Panc1 (cell line): ENCODE measurements around the gene ADAP2. TPM values are rescaled to one million over a fixed set of nuclear protein-coding genes. Genes with fewer than 3 reads are reported as not detected.

Source experiments
- ATAC-seq: fragments of 200-7000 bp; cut with Tn5 transposase; 2 replicates; pipeline ENCODE4 v1.9.1; 2020; ENCODE audit warnings: mild to moderate bottlenecking, moderate library complexity
- BruUV-seq: library from RNA; stranded (reverse); fragments of 400-500 nt; replicated peaks from 2 replicates; lab custom pipeline; 2021; lab: Mats Ljungman, UMichigan
- CTCF ChIA-PET: fragments of 300-600 bp; sonication (Branson Sonifier 250); formaldehyde crosslinking; loops from one replicate; lab custom pipeline; 2022; ENCODE audit warnings: antibody characterized with exemption; lab: Charles Lee
- POLR2A ChIA-PET: fragments of 300-600 bp; sonication (Branson Sonifier 250); formaldehyde crosslinking; loops from one replicate; lab custom pipeline; 2022; ENCODE audit warnings: antibody characterized with exemption; lab: Charles Lee
- DNase-seq: peaks from one replicate; pipeline ENCODE4 v3.0.0-alpha.2; 2010; ENCODE audit warnings: low read depth, low spot score
- H3K27ac ChIP-seq: 2 replicates; pipeline ENCODE4 v1.5.1; 2011; ENCODE audit warnings: mild to moderate bottlenecking, low read length, inconsistent platforms
- H3K27me3 ChIP-seq: fragments of 200-500 bp; sonication (Bioruptor generic); 2 replicates; pipeline ENCODE4 v1.6.0; 2014; ENCODE audit warnings: low read length, inconsistent platforms; ENCODE audit not compliant: control insufficient read depth, insufficient read depth
- H3K36me3 ChIP-seq: fragments of 200-500 bp; sonication (Bioruptor generic); 2 replicates; pipeline ENCODE4 v1.5.1; 2014; ENCODE audit warnings: inconsistent platforms, mild to moderate bottlenecking, low read length, moderate library complexity; ENCODE audit not compliant: control insufficient read depth, insufficient read depth
- H3K4me1 ChIP-seq: 2 replicates; pipeline ENCODE4 v1.5.1; 2011; ENCODE audit warnings: inconsistent platforms, mild to moderate bottlenecking, low read length, moderate library complexity; ENCODE audit not compliant: control insufficient read depth, insufficient read depth
- H3K4me3 ChIP-seq, 2 experiments: 2 replicates each; pipeline ENCODE4 v1.5.1; 2011 to 2012; ENCODE audit warnings: low read depth in 2 of 2, low read length in 2 of 2, mild to moderate bottlenecking in 2 of 2, inconsistent platforms in 1 of 2, moderate library complexity in 1 of 2
- H3K9me3 ChIP-seq: fragments of 200-500 bp; sonication (Bioruptor generic); 2 replicates; pipeline ENCODE4 v1.5.1; 2014; ENCODE audit warnings: low read depth, mild to moderate bottlenecking, inconsistent platforms, low read length, moderate library complexity; ENCODE audit not compliant: control insufficient read depth, insufficient read depth
- POLR2AphosphoS5 ChIP-seq: IDR thresholded peaks from 2 replicates; pipeline ENCODE4 v1.6.1; 2012; ENCODE audit warnings: mild to moderate bottlenecking, low read depth, low read length, moderate library complexity
- SIN3A ChIP-seq: IDR thresholded peaks from 2 replicates; pipeline ENCODE4 v1.6.1; 2012; ENCODE audit warnings: low read depth, mild to moderate bottlenecking, low read length, moderate library complexity, borderline replicate concordance; ENCODE audit not compliant: insufficient read depth
- TCF7L2 ChIP-seq: IDR thresholded peaks from 2 replicates; pipeline ENCODE4 v1.6.1; 2011; ENCODE audit warnings: mild to moderate bottlenecking, low read depth, low read length, inconsistent platforms
- in situ Hi-C: cut with HindIII; loops from 2 replicates; pipeline ENCODE4 v1.10.0; 2016; ENCODE audit warnings: low sequenced_read_pairs, low pct_unique_long_range_greater_than_20kb
- intact Hi-C: fragments of 100-400 bp; cut with micrococcal nuclease; formaldehyde crosslinking; loops from one replicate; pipeline ENCODE4 v1.10.0; 2022; ENCODE audit not compliant: unreplicated experiment
- total RNA-seq: library from RNA; stranded (reverse); gene quantifications from one replicate; pipeline ENCODE4 v1.2.1, GENCODE V29; 2021; ENCODE audit not compliant: unreplicated experiment
- TF ChIP-seq, protein P1 (sequence below): fragments of 450-650 bp; IDR thresholded peaks from 2 replicates; pipeline ENCODE4 v1.5.1; 2017; ENCODE audit warnings: mild to moderate bottlenecking
- TF ChIP-seq, protein P2 (sequence below), 2 experiments: IDR thresholded peaks; 2 replicates each; pipeline ENCODE4 v1.6.1; 2011 to 2012; ENCODE audit warnings: low read depth in 2 of 2, control low read depth in 1 of 2, low read length in 1 of 2, mild to moderate bottlenecking in 1 of 2, moderate library complexity in 1 of 2; ENCODE audit not compliant: insufficient read depth in 1 of 2

The ADAP2 gene
- total RNA-seq, 1 experiment from 2014 or later, result 2.4 TPM

DNA sequence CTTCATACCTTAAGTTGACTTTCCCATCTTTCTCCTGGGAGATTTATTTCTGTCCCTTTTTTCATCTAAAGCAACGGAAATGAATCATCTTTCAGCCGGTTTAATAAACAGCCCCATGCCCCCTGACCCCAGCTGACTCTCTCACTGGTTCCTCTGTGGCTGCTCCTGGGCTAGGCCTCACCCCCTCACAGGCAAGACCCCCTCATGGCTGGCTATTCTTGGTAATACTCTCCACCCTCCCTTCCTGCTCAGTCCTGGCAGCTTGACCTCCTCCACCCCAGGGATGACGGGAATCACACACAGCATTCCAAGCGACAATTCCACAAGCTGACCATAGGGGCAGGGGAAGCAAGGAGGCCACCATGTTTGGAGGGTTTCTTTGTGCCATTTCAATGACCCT, 1.5 kb upstream of the ADAP2 start:
- Histone ChIP-seq H3K9me3 (no peaks in the 10 kb centered on the region), H3K4me1 (peaks cover 5% of the 10 kb centered on the region; the same call in 1 of the 2 replicates), H3K36me3 (no peaks in the 10 kb centered on the region), H3K27ac (no peak overlapping the region), H3K27me3 (peaks cover 9% of the 10 kb centered on the region), H3K4me3 (no peak overlapping the region)
- ATAC-seq (peak; percentile 35; the same call in 1 of the 2 replicates), DNase-seq (no peak)
- in situ Hi-C loops, result no loop called here
- intact Hi-C loops, result no loop called here
- ChIA-PET POLR2A (interaction anchor here (0.7 kb wide), 1 partner anchor 294 kb away, joined by 9 read pairs; no protein-coding TSS in a partner anchor), CTCF (interaction anchor here (0.6 kb wide), 1 partner anchor 29 kb away, joined by 4 read pairs; no protein-coding TSS in a partner anchor)
- no TSS peak for BruUV-seq
- TF ChIP-seq, protein P1, sequence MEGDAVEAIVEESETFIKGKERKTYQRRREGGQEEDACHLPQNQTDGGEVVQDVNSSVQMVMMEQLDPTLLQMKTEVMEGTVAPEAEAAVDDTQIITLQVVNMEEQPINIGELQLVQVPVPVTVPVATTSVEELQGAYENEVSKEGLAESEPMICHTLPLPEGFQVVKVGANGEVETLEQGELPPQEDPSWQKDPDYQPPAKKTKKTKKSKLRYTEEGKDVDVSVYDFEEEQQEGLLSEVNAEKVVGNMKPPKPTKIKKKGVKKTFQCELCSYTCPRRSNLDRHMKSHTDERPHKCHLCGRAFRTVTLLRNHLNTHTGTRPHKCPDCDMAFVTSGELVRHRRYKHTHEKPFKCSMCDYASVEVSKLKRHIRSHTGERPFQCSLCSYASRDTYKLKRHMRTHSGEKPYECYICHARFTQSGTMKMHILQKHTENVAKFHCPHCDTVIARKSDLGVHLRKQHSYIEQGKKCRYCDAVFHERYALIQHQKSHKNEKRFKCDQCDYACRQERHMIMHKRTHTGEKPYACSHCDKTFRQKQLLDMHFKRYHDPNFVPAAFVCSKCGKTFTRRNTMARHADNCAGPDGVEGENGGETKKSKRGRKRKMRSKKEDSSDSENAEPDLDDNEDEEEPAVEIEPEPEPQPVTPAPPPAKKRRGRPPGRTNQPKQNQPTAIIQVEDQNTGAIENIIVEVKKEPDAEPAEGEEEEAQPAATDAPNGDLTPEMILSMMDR, result no peak
- no peak for TF ChIP-seq TCF7L2
- TF ChIP-seq POLR2AphosphoS5, result no peak
- no peak for TF ChIP-seq SIN3A
- TF ChIP-seq, protein P2, sequence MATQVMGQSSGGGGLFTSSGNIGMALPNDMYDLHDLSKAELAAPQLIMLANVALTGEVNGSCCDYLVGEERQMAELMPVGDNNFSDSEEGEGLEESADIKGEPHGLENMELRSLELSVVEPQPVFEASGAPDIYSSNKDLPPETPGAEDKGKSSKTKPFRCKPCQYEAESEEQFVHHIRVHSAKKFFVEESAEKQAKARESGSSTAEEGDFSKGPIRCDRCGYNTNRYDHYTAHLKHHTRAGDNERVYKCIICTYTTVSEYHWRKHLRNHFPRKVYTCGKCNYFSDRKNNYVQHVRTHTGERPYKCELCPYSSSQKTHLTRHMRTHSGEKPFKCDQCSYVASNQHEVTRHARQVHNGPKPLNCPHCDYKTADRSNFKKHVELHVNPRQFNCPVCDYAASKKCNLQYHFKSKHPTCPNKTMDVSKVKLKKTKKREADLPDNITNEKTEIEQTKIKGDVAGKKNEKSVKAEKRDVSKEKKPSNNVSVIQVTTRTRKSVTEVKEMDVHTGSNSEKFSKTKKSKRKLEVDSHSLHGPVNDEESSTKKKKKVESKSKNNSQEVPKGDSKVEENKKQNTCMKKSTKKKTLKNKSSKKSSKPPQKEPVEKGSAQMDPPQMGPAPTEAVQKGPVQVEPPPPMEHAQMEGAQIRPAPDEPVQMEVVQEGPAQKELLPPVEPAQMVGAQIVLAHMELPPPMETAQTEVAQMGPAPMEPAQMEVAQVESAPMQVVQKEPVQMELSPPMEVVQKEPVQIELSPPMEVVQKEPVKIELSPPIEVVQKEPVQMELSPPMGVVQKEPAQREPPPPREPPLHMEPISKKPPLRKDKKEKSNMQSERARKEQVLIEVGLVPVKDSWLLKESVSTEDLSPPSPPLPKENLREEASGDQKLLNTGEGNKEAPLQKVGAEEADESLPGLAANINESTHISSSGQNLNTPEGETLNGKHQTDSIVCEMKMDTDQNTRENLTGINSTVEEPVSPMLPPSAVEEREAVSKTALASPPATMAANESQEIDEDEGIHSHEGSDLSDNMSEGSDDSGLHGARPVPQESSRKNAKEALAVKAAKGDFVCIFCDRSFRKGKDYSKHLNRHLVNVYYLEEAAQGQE (IDR thresholded peaks at IDR 0.05; ENCODE audit: insufficient read depth in 1 of 2, low read depth in 2 of 2, low read length in 1 of 2), result no peak

DNA sequence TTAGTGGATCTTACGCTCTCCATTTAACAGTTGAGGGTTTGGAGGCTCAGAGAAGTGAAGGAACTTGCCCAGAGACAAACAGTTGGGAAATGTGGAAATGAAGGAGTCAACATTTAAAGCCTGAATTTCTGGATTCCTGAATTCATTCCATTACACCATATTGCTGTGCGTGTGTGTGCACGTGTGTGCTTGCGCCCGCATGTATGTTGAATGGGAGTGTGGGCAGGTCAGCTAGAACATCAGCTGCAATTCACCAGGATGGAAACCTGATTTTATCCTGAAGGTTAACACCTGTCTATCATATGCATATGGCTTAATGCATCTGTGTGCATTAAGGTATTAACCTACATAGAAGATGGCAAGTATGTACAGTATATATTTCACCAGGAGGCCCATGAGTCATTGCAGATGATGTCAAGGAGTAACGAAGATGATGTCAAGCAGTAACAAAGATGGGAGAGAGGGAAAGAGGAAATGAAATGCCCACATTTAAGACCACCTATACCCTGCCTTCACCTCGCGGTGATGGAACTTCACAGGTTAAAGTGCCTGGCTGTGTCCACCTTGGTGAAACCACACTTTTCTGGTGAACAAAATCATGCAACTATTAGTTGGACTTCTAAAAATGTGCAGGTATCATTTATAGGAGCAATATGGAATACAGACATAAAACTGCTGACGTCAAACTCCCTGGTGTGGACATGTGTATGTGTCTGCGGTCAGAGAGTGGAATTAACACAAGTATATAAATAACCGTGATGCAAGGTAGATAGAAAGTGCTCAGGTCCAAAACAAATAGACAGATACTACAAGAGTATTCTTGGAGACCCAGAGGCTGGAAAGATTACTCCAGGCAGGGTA, 832 bp upstream of the ADAP2 start:
- H3K27ac ChIP-seq, result no peak overlapping the region
- DNase-seq, result no peak
- POLR2A ChIA-PET, result no interaction called here

More for the DNA sequence above, 832 bp upstream of the ADAP2 start:
- no peak for TF ChIP-seq SIN3A
- TF ChIP-seq, protein P2 (IDR thresholded peaks at IDR 0.05; ENCODE audit: insufficient read depth in 1 of 2, low read depth in 2 of 2, low read length in 1 of 2), result no peak
- no peak for TF ChIP-seq POLR2AphosphoS5
- no peak for TF ChIP-seq TCF7L2
- TF ChIP-seq, protein P1, result no peak
- intact Hi-C loops (no loop called here), in situ Hi-C loops (no loop called here)
- Histone ChIP-seq H3K27me3 (peaks cover 9% of the 10 kb centered on the region), H3K4me3 (peak overlapping the region; percentile 43 to 53), H3K9me3 (no peaks in the 10 kb centered on the region), H3K36me3 (no peaks in the 10 kb centered on the region), H3K4me1 (peaks cover 5% of the 10 kb centered on the region; the same call in 1 of the 2 replicates)
- no TSS peak for BruUV-seq
- ATAC-seq, result no peak
- CTCF ChIA-PET, result interaction anchor here (0.6 kb wide), 1 partner anchor 28 kb away, joined by 4 read pairs; no protein-coding TSS in a partner anchor
